A549 (cell line): ENCODE data around the gene TECTB.

ENCODE experiments used
- BCL3 ChIP-seq: fragments of >200 bp; sonication (Bioruptor Twin); formaldehyde crosslinking; IDR thresholded peaks from 3 replicates; pipeline ENCODE4 v1.6.1; 2016
- CTCF ChIP-seq: fragments of >200 bp; sonication (Bioruptor Twin); formaldehyde crosslinking; IDR thresholded peaks from 3 replicates; pipeline ENCODE4 v1.5.1; 2016
- FOSL2 ChIP-seq, 2 experiments: fragments of 450-650 bp in 1 of 2; fragments of >200 bp in 1 of 2; sonication (Bioruptor Twin) in 1 of 2; formaldehyde crosslinking; IDR thresholded peaks; 2 replicates each; pipeline versions ENCODE4 v1.5.0 to v1.6.1; 2016 to 2020; ENCODE audit warnings: mild to moderate bottlenecking in 1 of 2, moderate library complexity in 1 of 2
- HDAC2 ChIP-seq: fragments of 200-600 bp; sonication (generic); IDR thresholded peaks from 2 replicates; pipeline ENCODE4 v1.6.1; 2016
- HOXA7 ChIP-seq: fragments of 250-450 bp; sonication (Bioruptor Pico); IDR thresholded peaks from 2 replicates; pipeline ENCODE4 v1.5.0; 2020; ENCODE audit warnings: mild to moderate bottlenecking, moderate library complexity
- MAZ ChIP-seq: fragments of 150-350 bp; IDR thresholded peaks from 2 replicates; pipeline ENCODE4 v1.6.1; 2014; ENCODE audit warnings: antibody characterized with exemption, low read depth, low read length, borderline replicate concordance
- POLR2A ChIP-seq: IDR thresholded peaks from 2 replicates; pipeline ENCODE4 v1.6.1; 2012; ENCODE audit warnings: mild to moderate bottlenecking, low read length
- RCOR1 ChIP-seq: fragments of 150-350 bp; IDR thresholded peaks from 2 replicates; pipeline ENCODE4 v1.6.1; 2014; ENCODE audit warnings: antibody characterized with exemption, low read length, low read depth
- REST ChIP-seq: fragments of 200-600 bp; sonication (generic); IDR thresholded peaks from 2 replicates; pipeline ENCODE4 v1.6.1; 2016; ENCODE audit warnings: antibody characterized with exemption, mild to moderate bottlenecking, moderate library complexity
- SMC3 ChIP-seq: fragments of >200 bp; sonication (Bioruptor Twin); formaldehyde crosslinking; IDR thresholded peaks from 3 replicates; pipeline ENCODE4 v1.6.1; 2018; ENCODE audit warnings: inconsistent platforms
- ZNF302 ChIP-seq: fragments of 250-450 bp; sonication (Bioruptor Pico); IDR thresholded peaks from 2 replicates; pipeline ENCODE4 v1.9.0; 2021; ENCODE audit warnings: inconsistent platforms, mild to moderate bottlenecking, moderate library complexity

- TF ChIP-seq ZNF302 (CRISPR knock-in tag) (no peak), REST (no peak), CTCF (no peak), POLR2A (no peak), HOXA7 (CRISPR knock-in tag) (no peak), RCOR1 (no peak), MAZ (no peak), BCL3 (no peak), SMC3 (no peak), HDAC2 (no peak), FOSL2 (IDR thresholded peaks at IDR 0.05) (no peak), FOSL2 (CRISPR knock-in tag; IDR thresholded peaks at IDR 0.05) (no peak)
Measured at GRCh38 chr10:112261281-112261822, 21.8 kb upstream of the TECTB start.
